Bone marrow (tissue), 2 donors: Measurements from ENCODE around the gene BTBD9.
A peak's percentile ranks its signal among the peaks of the same experiment; 100 is the strongest.

ENCODE experiments used
- DNase-seq, 2 donors: peaks; one replicate each; lab custom pipeline; 2025; lab: John Stamatoyannopoulos, UW

The BTBD9 gene

GRCh38 chr6:38161754-38162492 is 477.8 kb downstream of the BTBD9 start:
- no peak for DNase-seq

GRCh38 chr6:38161331-38161730 is 478.4 kb downstream of the BTBD9 start:
- no peak for DNase-seq

GRCh38 chr6:38160831-38161230 is 478.9 kb downstream of the BTBD9 start:
- DNase-seq, result no peak

- DNase-seq, result no peak
These were observed 480.1 kb downstream of the BTBD9 start for GRCh38 chr6:38159596-38159995.

GRCh38 chr6:38158762-38159350 is 480.9 kb downstream of the BTBD9 start:
- DNase-seq, result no peak

GRCh38 chr6:38157905-38158304 is 481.8 kb downstream of the BTBD9 start:
- no peak for DNase-seq

GRCh38 chr6:38156818-38157565 is 482.7 kb downstream of the BTBD9 start:
- DNase-seq, result no peak

- no peak for DNase-seq
These were observed 484.0 kb downstream of the BTBD9 start for GRCh38 chr6:38155621-38156204.

- peak in 1 of 2 donors; percentile 19 for DNase-seq
These were observed 484.6 kb downstream of the BTBD9 start for GRCh38 chr6:38155144-38155543.

- no peak for DNase-seq
These were observed 485.0 kb downstream of the BTBD9 start for GRCh38 chr6:38154731-38155130.

- DNase-seq, result no peak
These were observed 485.9 kb downstream of the BTBD9 start for GRCh38 chr6:38153798-38154345.

- no peak for DNase-seq
These were observed 486.5 kb downstream of the BTBD9 start for GRCh38 chr6:38153076-38153797.

GRCh38 chr6:38152620-38153019 is 487.1 kb downstream of the BTBD9 start:
- DNase-seq, result no peak

GRCh38 chr6:38151580-38152500 is 487.9 kb downstream of the BTBD9 start:
- DNase-seq, result no peak

- DNase-seq, result no peak
These were observed 488.9 kb downstream of the BTBD9 start for GRCh38 chr6:38150681-38151296.

GRCh38 chr6:38150021-38150420 is 489.7 kb downstream of the BTBD9 start:
- no peak for DNase-seq

- no peak for DNase-seq
These were observed 490.2 kb downstream of the BTBD9 start for GRCh38 chr6:38149531-38149930.

- DNase-seq, result no peak
These were observed 491.1 kb downstream of the BTBD9 start for GRCh38 chr6:38148606-38149005.

GRCh38 chr6:38146734-38147027 is 493.0 kb downstream of the BTBD9 start:
- DNase-seq, result no peak

GRCh38 chr6:38146021-38146733 is 493.6 kb downstream of the BTBD9 start:
- no peak for DNase-seq
